Neuronal stem cell (in vitro differentiated cells): ENCODE measurements around the gene CDC42BPG.

ENCODE experiments used
- DNase-seq: peaks from one replicate; pipeline ENCODE4 v3.0.0-alpha.2; 2013; ENCODE audit warnings: low spot score
- H2AFZ ChIP-seq: one replicate; pipeline ENCODE4 v1.6.1; 2013; ENCODE audit warnings: mild to moderate bottlenecking, low read length, inconsistent platforms
- H2AK5ac ChIP-seq: 2 replicates; pipeline ENCODE4 v1.6.1; 2013; ENCODE audit warnings: low read depth, mild to moderate bottlenecking, inconsistent platforms, low read length, moderate library complexity, mixed read lengths
- H2BK120ac ChIP-seq: 2 replicates; pipeline ENCODE4 v1.6.1; 2013; ENCODE audit warnings: low read depth, mild to moderate bottlenecking, inconsistent platforms, low read length, moderate library complexity, mixed read lengths
- H2BK12ac ChIP-seq: one replicate; pipeline ENCODE4 v1.6.1; 2013; ENCODE audit warnings: low read length, inconsistent platforms
- H2BK15ac ChIP-seq: 2 replicates; pipeline ENCODE4 v1.6.1; 2013; ENCODE audit warnings: mild to moderate bottlenecking, low read length, inconsistent platforms, mixed read lengths
- H2BK5ac ChIP-seq: one replicate; pipeline ENCODE4 v1.6.1; 2013; ENCODE audit warnings: inconsistent platforms, mild to moderate bottlenecking, low read length, moderate library complexity
- H3K14ac ChIP-seq: one replicate; pipeline ENCODE4 v1.6.1; 2013; ENCODE audit warnings: low read length, inconsistent platforms
- H3K18ac ChIP-seq: 2 replicates; pipeline ENCODE4 v1.6.1; 2013; ENCODE audit warnings: low read length, inconsistent platforms
- H3K23ac ChIP-seq: 2 replicates; pipeline ENCODE4 v1.6.1; 2013; ENCODE audit warnings: low read depth, mild to moderate bottlenecking, mixed read lengths, low read length, inconsistent platforms; ENCODE audit not compliant: poor library complexity
- H3K27ac ChIP-seq: replicated peaks from 3 replicates; pipeline ENCODE4 v1.5.1; 2013; ENCODE audit warnings: low read length, inconsistent platforms
- H3K27me3 ChIP-seq, 3 experiments: 2 replicates each; pipeline ENCODE4 v1.6.1; 2013; ENCODE audit warnings: low read length in 3 of 3, mild to moderate bottlenecking in 2 of 3, inconsistent platforms in 1 of 3, low read depth in 1 of 3, mixed read lengths in 1 of 3, moderate library complexity in 1 of 3; ENCODE audit not compliant: control insufficient read depth in 3 of 3, insufficient read depth in 3 of 3
- H3K36me3 ChIP-seq, 2 donors: replicated peaks in 1 of 2; 2 replicates each; pipeline ENCODE4 v1.6.1; 2013; ENCODE audit warnings: low read length in 2 of 2; ENCODE audit not compliant: control insufficient read depth in 2 of 2, insufficient read depth in 2 of 2
- H3K4ac ChIP-seq: 2 replicates; pipeline ENCODE4 v1.6.1; 2013; ENCODE audit warnings: inconsistent platforms, mild to moderate bottlenecking, low read length, moderate library complexity
- H3K4me1 ChIP-seq, 2 donors: 1 replicate in 1 of 2; 2 replicates in 1 of 2; pipeline ENCODE4 v1.6.1; 2013; ENCODE audit warnings: low read length in 2 of 2, low read depth in 1 of 2; ENCODE audit not compliant: control insufficient read depth in 2 of 2, insufficient read depth in 1 of 2
- H3K4me2 ChIP-seq: one replicate; pipeline ENCODE4 v1.6.1; 2013; ENCODE audit warnings: mild to moderate bottlenecking, low read length, inconsistent platforms; ENCODE audit not compliant: insufficient read depth, poor library complexity, severe bottlenecking
- H3K4me3 ChIP-seq, 2 donors: 2 replicates each; pipeline ENCODE4 v1.5.1; 2013; ENCODE audit warnings: low read length in 2 of 2, mild to moderate bottlenecking in 2 of 2, inconsistent platforms in 1 of 2, moderate library complexity in 1 of 2
- H3K79me1 ChIP-seq: one replicate; pipeline ENCODE4 v1.6.1; 2013; ENCODE audit warnings: low read depth, mild to moderate bottlenecking, inconsistent platforms, low read length, moderate library complexity
- H3K9ac ChIP-seq: one replicate; pipeline ENCODE4 v1.6.1; 2013; ENCODE audit warnings: mild to moderate bottlenecking, low read depth, low read length, inconsistent platforms; ENCODE audit not compliant: poor library complexity
- H3K9me3 ChIP-seq, 2 donors: replicated peaks in 1 of 2; 2 replicates each; pipeline versions ENCODE3 to v1.6.1; 2013; ENCODE audit warnings: low read length in 2 of 2, mild to moderate bottlenecking in 2 of 2, inconsistent platforms in 1 of 2, low read depth in 1 of 2, mixed read lengths in 1 of 2, moderate library complexity in 1 of 2; ENCODE audit not compliant: control insufficient read depth in 2 of 2, insufficient read depth in 1 of 2
- H4K8ac ChIP-seq: one replicate; pipeline ENCODE4 v1.6.1; 2013; ENCODE audit warnings: low read depth, mild to moderate bottlenecking, inconsistent platforms, low read length, moderate library complexity
- H4K91ac ChIP-seq: one replicate; pipeline ENCODE4 v1.6.1; 2013; ENCODE audit warnings: low read length, low read depth, mild to moderate bottlenecking, inconsistent platforms; ENCODE audit not compliant: poor library complexity
- WGBS, 2 donors: extraction: QIAGEN DNeasy Blood & Tissue Kit; methylation state at CpG; one replicate each; pipeline ENCODE4 v1.1.7; 2013; ENCODE audit warnings: missing lambda C conversion rate in 2 of 2, mixed read lengths in 1 of 2; ENCODE audit not compliant: insufficient read length in 2 of 2, insufficient replicate concordance in 1 of 2; ENCODE audit errors: extremely low coverage in 2 of 2; 5-methylcytosine and 5-hydroxymethylcytosine counted together

The CDC42BPG gene

DNA sequence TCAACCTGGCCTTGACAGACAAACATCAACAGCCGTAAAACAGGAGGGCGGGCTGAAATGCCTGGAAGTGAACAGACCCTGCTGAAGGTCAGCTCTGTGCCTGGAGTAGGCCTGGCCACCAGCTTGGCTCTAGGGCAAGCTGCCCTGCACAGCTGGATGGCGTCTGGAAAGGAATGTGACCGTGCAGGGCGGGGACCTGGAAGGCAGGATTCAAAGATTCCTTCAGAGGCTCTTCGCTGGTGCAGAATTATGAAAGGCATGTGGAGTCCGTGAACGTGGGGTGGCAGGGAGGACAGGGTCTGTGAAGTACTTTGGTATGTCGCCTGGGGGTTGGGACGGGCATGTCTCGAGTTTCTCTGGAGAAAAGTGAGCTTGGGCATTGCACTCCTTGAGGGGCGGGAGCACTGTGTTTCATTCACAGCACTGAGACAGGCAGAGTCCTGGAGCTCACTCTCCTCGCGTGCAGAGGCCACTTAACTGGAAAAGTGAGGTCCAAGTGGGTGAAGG, 32.4 kb upstream of the CDC42BPG start:
- Histone ChIP-seq H2BK120ac (no peak overlapping the region), H4K8ac (no peak overlapping the region), H3K18ac (no peak overlapping the region), H3K79me1 (peaks cover 10% of the 10 kb centered on the region), H3K23ac (no peak overlapping the region), H3K27ac (no peak overlapping the region), H3K4me1 (peaks cover 19 to 35% of the 10 kb centered on the region in 2 donors), H2AFZ (no peak overlapping the region), H3K4me2 (peak overlapping the region; percentile 91), H2BK5ac (no peak overlapping the region), H3K9ac (peak overlapping the region; percentile 100), H3K14ac (no peak overlapping the region), H4K91ac (no peak overlapping the region), H2BK12ac (no peak overlapping the region), H3K36me3 (peaks cover 9 to 20% of the 10 kb centered on the region in 2 donors), H2AK5ac (peak overlapping the region; percentile 20), H3K27me3 (no peaks in the 10 kb centered on the region), H3K4ac (peak overlapping the region; percentile 78), H3K4me3 (peak overlapping the region; percentile 88 to 99), H3K9me3 (peaks cover 0 to under 1% of the 10 kb centered on the region in 2 donors), H2BK15ac (no peak overlapping the region)
- no peak for DNase-seq
- no CpG with 5 or more reads among the region's 14 CpGs for WGBS, 2 donors

DNA sequence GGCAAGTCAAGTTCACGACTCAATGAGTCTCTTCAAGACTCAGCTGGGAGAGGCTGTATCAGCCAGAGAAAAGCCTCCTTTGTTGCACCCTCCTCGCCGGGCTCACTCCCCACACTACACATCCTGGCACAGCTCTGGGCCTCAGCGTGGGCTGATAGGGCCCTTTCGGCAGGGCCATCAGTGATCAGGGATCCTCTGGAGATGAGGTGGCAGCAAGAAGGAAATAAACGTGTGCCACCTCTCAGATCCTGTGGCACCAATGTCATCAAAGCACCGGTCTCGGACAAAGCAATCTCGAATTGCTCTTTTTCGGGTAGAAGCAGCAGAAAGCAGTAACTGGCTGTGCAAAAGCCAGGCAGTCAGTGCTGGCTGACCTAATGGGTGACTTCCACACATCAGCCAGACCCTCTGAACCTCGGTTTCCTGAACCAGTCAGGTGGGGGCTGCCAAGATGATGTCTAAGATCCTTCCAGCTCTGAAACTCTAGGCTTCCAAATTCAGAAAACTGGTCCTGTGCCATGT, 31.8 kb upstream of the CDC42BPG start:
- no CpG with 5 or more reads among the region's 11 CpGs for WGBS, 2 donors
- Histone ChIP-seq H3K14ac (no peak overlapping the region), H2BK12ac (no peak overlapping the region), H2AFZ (no peak overlapping the region), H3K4me2 (peak overlapping the region; percentile 91), H3K27me3 (no peaks in the 10 kb centered on the region), H3K4me1 (peaks cover 22 to 41% of the 10 kb centered on the region in 2 donors), H2BK120ac (no peak overlapping the region), H3K27ac (no peak overlapping the region), H3K9me3 (peaks cover 0 to 4% of the 10 kb centered on the region in 2 donors), H4K8ac (no peak overlapping the region), H2AK5ac (no peak overlapping the region), H3K18ac (no peak overlapping the region), H3K79me1 (peaks cover 13% of the 10 kb centered on the region), H3K4ac (no peak overlapping the region), H2BK5ac (no peak overlapping the region), H3K23ac (no peak overlapping the region), H3K4me3 (no peak overlapping the region), H3K9ac (no peak overlapping the region), H3K36me3 (peaks cover 14 to 23% of the 10 kb centered on the region in 2 donors), H4K91ac (no peak overlapping the region), H2BK15ac (no peak overlapping the region)
- DNase-seq, result no peak

- Histone ChIP-seq H3K9me3 (peaks cover 0 to 4% of the 10 kb centered on the region in 2 donors), H3K27ac (no peak overlapping the region)
Measured at GRCh38 chr11:64875369-64876228, 31.1 kb upstream of the CDC42BPG start.

More at GRCh38 chr11:64875369-64876228, 31.1 kb upstream of the CDC42BPG start:
- Histone ChIP-seq H3K27me3 (no peaks in the 10 kb centered on the region), H3K4me3 (peak overlapping the region in 1 of 2 donors; percentile 56), H3K4ac (no peak overlapping the region), H2BK12ac (no peak overlapping the region), H2AFZ (no peak overlapping the region), H3K4me1 (peaks cover 26 to 47% of the 10 kb centered on the region in 2 donors), H2BK15ac (no peak overlapping the region), H2BK5ac (no peak overlapping the region), H3K4me2 (no peak overlapping the region), H4K91ac (no peak overlapping the region), H3K14ac (no peak overlapping the region), H3K36me3 (peaks cover 14 to 23% of the 10 kb centered on the region in 2 donors), H3K18ac (no peak overlapping the region), H4K8ac (no peak overlapping the region), H3K9ac (peak overlapping the region; percentile 54), H3K23ac (no peak overlapping the region), H2BK120ac (no peak overlapping the region), H3K79me1 (peaks cover 13% of the 10 kb centered on the region), H2AK5ac (no peak overlapping the region)
- WGBS, 2 donors, result no CpG with 5 or more reads among the region's 17 CpGs
- DNase-seq, result no peak
